Uterus (tissue), 2 donors: ENCODE measurements around the gene DENND1A.

Experiments
- CTCF ChIP-seq, 4 experiments: fragments of 200-600 bp in 2 of 4; fragments of 450-650 bp in 2 of 4; sonication (generic) in 2 of 4; IDR thresholded peaks; one replicate each; pipeline ENCODE4 v1.5.1; 2016 to 2019; ENCODE audit warnings: antibody characterized with exemption in 4 of 4, mild to moderate bottlenecking in 2 of 4, moderate library complexity in 1 of 4
- POLR2A ChIP-seq, 2 donors: fragments of 450-650 bp; IDR thresholded peaks; one replicate each; pipeline ENCODE4 v1.6.1; 2016; ENCODE audit warnings: antibody characterized with exemption in 2 of 2, mild to moderate bottlenecking in 1 of 2, moderate library complexity in 1 of 2

GRCh38 chr9:123617952-123618678, 311.8 kb downstream of the DENND1A start:
- TF ChIP-seq CTCF (IDR thresholded peaks at IDR 0.05) = no peak
- TF ChIP-seq POLR2A (IDR thresholded peaks at IDR 0.05) = no peak
